Heart right ventricle (tissue), 16 donors: ENCODE data around the gene FLRT2. TPM values are rescaled to one million over a fixed set of nuclear protein-coding genes. Genes with fewer than 3 reads are reported as not detected.

ENCODE experiments used
- ATAC-seq, 8 donors: fragments of 200-7000 bp; cut with Tn5 transposase; one replicate each; pipeline ENCODE4 v1.9.1; 2020; ENCODE audit warnings: mild to moderate bottlenecking in 8 of 8, moderate library complexity in 8 of 8, moderate number of reproducible peaks in 1 of 8
- DNase-seq, 2 donors: peaks; one replicate each; pipeline ENCODE4 v3.0.0-alpha.2; 2020
- H3K27ac ChIP-seq, 10 donors: fragments of 200-600 bp; sonication (generic) in 2 of 10; one replicate each; pipeline versions ENCODE4 v1.5.0 to v1.8.0; 2020 to 2022; ENCODE audit warnings: mild to moderate bottlenecking in 3 of 10
- H3K27me3 ChIP-seq, 7 donors: fragments of 200-600 bp; one replicate each; pipeline ENCODE4 v1.8.0; 2021 to 2022; ENCODE audit warnings: mild to moderate bottlenecking in 2 of 7
- H3K36me3 ChIP-seq, 9 donors: fragments of 200-600 bp; sonication (generic) in 1 of 9; one replicate each; pipeline versions ENCODE4 v1.5.0 to v1.8.0; 2020 to 2022; ENCODE audit warnings: mild to moderate bottlenecking in 2 of 9
- H3K4me1 ChIP-seq, 9 donors: fragments of 200-600 bp; sonication (generic) in 1 of 9; one replicate each; pipeline versions ENCODE4 v1.5.0 to v1.8.0; 2020 to 2022; ENCODE audit warnings: mild to moderate bottlenecking in 4 of 9
- H3K4me3 ChIP-seq, 10 donors: fragments of 200-600 bp; sonication (generic) in 2 of 10; one replicate each; pipeline versions ENCODE4 v1.5.0 to v1.8.0; 2020 to 2022; ENCODE audit warnings: mild to moderate bottlenecking in 7 of 10, moderate library complexity in 2 of 10
- H3K9me3 ChIP-seq, 11 donors: fragments of 200-600 bp in 10 of 11; sonication (generic) in 2 of 11; one replicate each; pipeline versions ENCODE4 v1.5.0 to v1.8.0; 2013 to 2022; ENCODE audit warnings: mild to moderate bottlenecking in 2 of 11, control low read depth in 1 of 11, moderate library complexity in 1 of 11
- CTCF ChIP-seq, 9 donors: fragments of 200-600 bp; sonication (generic) in 2 of 9; IDR thresholded peaks; one replicate each; pipeline versions ENCODE4 v1.5.0 to v1.8.0; 2021 to 2022; ENCODE audit warnings: antibody characterized with exemption in 9 of 9, mild to moderate bottlenecking in 5 of 9, moderate library complexity in 1 of 9
- WGBS, 2 donors: extraction: QIAGEN DNeasy Blood & Tissue Kit; methylation state at CpG; one replicate each; pipeline ENCODE4 v1.1.7; 2013; ENCODE audit warnings: inconsistent platforms in 1 of 2; 5-methylcytosine and 5-hydroxymethylcytosine counted together
- intact Hi-C, 10 donors: fragments of 100-400 bp; cut with DNase I; formaldehyde crosslinking; loops; one replicate each; pipeline versions ENCODE4 v1.11.1 to v1.14.2; 2022
- polyA plus RNA-seq, 2 donors: library from polyadenylated mRNA; stranded (reverse); fragments of 200-250 nt; gene quantifications; one replicate each; pipeline ENCODE4 v1.2.3, GENCODE V29; 2013
- total RNA-seq, 10 donors: library from RNA; stranded (reverse); fragmentation: NEBNext Ultra II Directional in 3 of 10; extraction: Animal tissue kit (Norgen Biotek cat#: 25700) in 3 of 10; gene quantifications; one replicate each; pipeline versions ENCODE4 v1.2.1 to v1.2.4, GENCODE V29; 2021 to 2023
- donor health status: Arrhythmogenic right ventricular cardiomyopathy.
- donor health status: ischemic (EF 13 %, LVEDD 7.1; RV severe dilation, severe dysfunction).
- donor health status: healthy with polysubstance abuse.
- donor health status: DM: no; HTN: yes; CAD: no.
- donor health status: DM: no; HTN: no; CAD: no.
- donor health status: ischemic (EF 25% LVEDD 6.9; RV normal size, moderate dysfunction).
- donor health status: ischemic (EF 25% LVEDD 5.7; RV mildly dilated, moderate dysfunction).
- donor health status: healthy.
- donor health status: DM: yes; HTN: yes; CAD: no.
- donor health status: Ischemic cardiomyopathy.
- donor health status: ischemic (EF 35%, LVEDD 5.7; RV mildly dilated, moderate dysfunction).
- donor health status: nonischemic (EF 11% LVEDD 7.7; RV severe dilation, severe dysfunction).
- donor health status: DM: yes; HTN: yes; CAD: no.
- donor health status: PGD.
- donor health status: ischemic (EF 29% LVEDD 5.4; RV normal size, mild dysfunction).
- donor health status: nonischemic (EF 23%, LVEDD 6.1; RV moderate dilation, normal function).

Gene FLRT2
- total and polyA plus RNA-seq, 12 donors, result 1.1 to 7.5 (median 3.1) TPM

DNA sequence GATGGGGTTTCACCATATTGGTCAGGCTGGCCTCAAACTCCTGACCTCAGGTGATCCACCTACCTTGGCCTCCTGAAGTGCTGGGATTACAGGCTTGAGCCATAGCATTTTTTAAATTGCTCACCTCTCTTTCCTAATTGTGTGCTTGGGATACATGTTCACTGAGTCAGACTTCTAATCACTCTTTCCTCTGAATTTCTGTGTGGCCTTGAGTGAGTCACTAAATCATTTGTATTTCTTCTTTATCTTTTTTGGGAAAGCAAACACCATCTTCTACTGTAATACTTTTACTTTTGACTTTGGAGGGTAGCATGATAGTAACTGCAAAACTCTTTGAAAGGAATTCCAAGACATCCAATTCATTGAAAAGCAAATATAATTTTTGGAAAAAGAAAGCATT is 60.8 kb downstream of the FLRT2 start:
- no peak for TF ChIP-seq CTCF (IDR thresholded peaks at IDR 0.05)
- no peak overlapping the region for H3K4me3 ChIP-seq
- no peaks in the 10 kb centered on the region for H3K4me1 ChIP-seq
- peaks cover 0 to 14% (median 2%) of the 10 kb centered on the region in 11 donors for H3K9me3 ChIP-seq
- intact Hi-C loops, result no loop called here
- H3K36me3 ChIP-seq, result no peaks in the 10 kb centered on the region
- DNase-seq (no peak), ATAC-seq (no peak)
- no peaks in the 10 kb centered on the region for H3K27me3 ChIP-seq
- H3K27ac ChIP-seq, result no peak overlapping the region

- intact Hi-C loops, result no loop called here
- Histone ChIP-seq H3K4me3 (no peak overlapping the region), H3K27ac (no peak overlapping the region), H3K9me3 (peaks cover 0 to 12% (median 2%) of the 10 kb centered on the region in 11 donors), H3K4me1 (peaks cover 0 to under 1% (median 0%) of the 10 kb centered on the region in 9 donors), H3K36me3 (no peaks in the 10 kb centered on the region), H3K27me3 (no peaks in the 10 kb centered on the region)
- ATAC-seq (no peak), DNase-seq (no peak)
- TF ChIP-seq CTCF (IDR thresholded peaks at IDR 0.05), result no peak
- WGBS, 2 donors, result 94 to 95% methylated on average over 3 of the region's 3 CpGs
These were observed 64.3 kb downstream of the FLRT2 start for GRCh38 chr14:85594217-85594616.

GRCh38 chr14:85595981-85596380 is 66.0 kb downstream of the FLRT2 start:
- 84 to 87% methylated on average over 10 of the region's 10 CpGs for WGBS, 2 donors
- no peak overlapping the region for H3K4me3 ChIP-seq
- peaks cover 0 to 5% (median 0%) of the 10 kb centered on the region in 11 donors for H3K9me3 ChIP-seq
- H3K27ac ChIP-seq, result no peak overlapping the region
- no peak for TF ChIP-seq CTCF (IDR thresholded peaks at IDR 0.05)
- no peaks in the 10 kb centered on the region for H3K36me3 ChIP-seq
- ATAC-seq (no peak), DNase-seq (no peak)
- no peaks in the 10 kb centered on the region for H3K27me3 ChIP-seq
- H3K4me1 ChIP-seq, result peaks cover 0 to 13% (median 0%) of the 10 kb centered on the region in 9 donors
- intact Hi-C loops, result no loop called here

GRCh38 chr14:85596562-85596961 is 66.6 kb downstream of the FLRT2 start:
- Histone ChIP-seq H3K27ac (no peak overlapping the region), H3K36me3 (no peaks in the 10 kb centered on the region), H3K4me1 (peaks cover 0 to 13% (median 0%) of the 10 kb centered on the region in 9 donors), H3K27me3 (no peaks in the 10 kb centered on the region), H3K9me3 (peaks cover 0 to 5% (median 0%) of the 10 kb centered on the region in 11 donors), H3K4me3 (no peak overlapping the region)
- TF ChIP-seq CTCF (IDR thresholded peaks at IDR 0.05), result no peak
- ATAC-seq (no peak), DNase-seq (no peak)
- WGBS, 2 donors, result 95% methylated on average over 4 of the region's 4 CpGs
- intact Hi-C loops, result no loop called here
